Hepatocyte (in vitro differentiated cells): ENCODE measurements around the gene TOP3A. TPM values are rescaled to one million over a fixed set of nuclear protein-coding genes. Genes with fewer than 3 reads are reported as not detected.
"Not testable (repeated sequence)": the region's sequence is repeated elsewhere in the genome, so short reads cannot be mapped to it uniquely, and the experiment has no call there.

Experiments
- DNase-seq: peaks from one replicate; pipeline ENCODE4 v3.0.0-alpha.2; 2016; ENCODE audit warnings: low spot score
- H2AFZ ChIP-seq: fragments of 200-600 bp; sonication (generic); 2 replicates; pipeline ENCODE4 v1.6.0; 2016; ENCODE audit warnings: antibody characterized with exemption, mild to moderate bottlenecking
- H3K27ac ChIP-seq: fragments of 200-600 bp; sonication (generic); 2 replicates; pipeline ENCODE4 v1.5.1; 2016; ENCODE audit warnings: mild to moderate bottlenecking
- H3K27me3 ChIP-seq: fragments of 200-600 bp; sonication (generic); 2 replicates; pipeline ENCODE4 v1.6.1; 2016
- H3K36me3 ChIP-seq: fragments of 200-600 bp; sonication (generic); replicated peaks from 2 replicates; pipeline ENCODE4 v1.5.1; 2016; ENCODE audit warnings: low read depth; ENCODE audit not compliant: insufficient read depth
- H3K4me1 ChIP-seq: fragments of 200-600 bp; sonication (generic); 2 replicates; pipeline ENCODE4 v1.5.1; 2016; ENCODE audit warnings: mild to moderate bottlenecking, moderate library complexity; ENCODE audit not compliant: insufficient read depth
- H3K4me2 ChIP-seq: fragments of 200-600 bp; sonication (generic); 2 replicates; pipeline ENCODE4 v1.6.0; 2016
- H3K4me3 ChIP-seq: fragments of 200-600 bp; sonication (generic); 2 replicates; pipeline ENCODE4 v1.5.1; 2016; ENCODE audit warnings: mild to moderate bottlenecking
- H3K79me2 ChIP-seq: fragments of 200-600 bp; sonication (generic); 2 replicates; pipeline ENCODE4 v1.6.0; 2017; ENCODE audit warnings: mild to moderate bottlenecking
- H3K9me2 ChIP-seq: fragments of 200-600 bp; sonication (generic); replicated peaks from 2 replicates; pipeline ENCODE4 v1.6.0; 2017; ENCODE audit warnings: mild to moderate bottlenecking; ENCODE audit not compliant: insufficient read depth
- H3K9me3 ChIP-seq: fragments of 200-600 bp; sonication (generic); 2 replicates; pipeline ENCODE4 v1.5.1; 2016; ENCODE audit warnings: low read depth, mild to moderate bottlenecking
- H4K20me1 ChIP-seq: fragments of 200-600 bp; sonication (generic); 2 replicates; pipeline ENCODE4 v1.6.0; 2016; ENCODE audit warnings: mild to moderate bottlenecking; ENCODE audit not compliant: insufficient read depth, poor library complexity, severe bottlenecking
- EZH2 ChIP-seq: fragments of 200-600 bp; sonication (generic); IDR thresholded peaks from 2 replicates; pipeline ENCODE4 v1.6.1; 2016; ENCODE audit warnings: antibody characterized with exemption, mild to moderate bottlenecking, borderline replicate concordance
- EZH2phosphoT487 ChIP-seq: fragments of 200-600 bp; sonication (generic); IDR thresholded peaks from one replicate; pipeline ENCODE4 v1.6.1; 2018; ENCODE audit warnings: antibody characterized with exemption, mild to moderate bottlenecking, low read depth, moderate library complexity; ENCODE audit not compliant: unreplicated experiment, severe bottlenecking
- WGBS: methylation state at CpG from one replicate; pipeline ENCODE4 v1.1.6; 2016; ENCODE audit warnings: low lambda C conversion rate; ENCODE audit errors: missing lambda C conversion rate; 5-methylcytosine and 5-hydroxymethylcytosine counted together
- polyA plus RNA-seq: library from polyadenylated mRNA; unstranded; fragments of >200 nt; fragmentation: Nextera tagmentation; extraction: Ambion mirVana; gene quantifications from 2 replicates; pipeline ENCODE4 v1.2.1, GENCODE V29; 2016
- total RNA-seq: library from RNA; depleted of rRNA; stranded (reverse); fragments of >200 nt; gene quantifications from 2 replicates; pipeline ENCODE4 v1.2.3, GENCODE V29; 2014
- TF ChIP-seq, protein P1 (sequence below): fragments of 200-600 bp; sonication (generic); IDR thresholded peaks from 2 replicates; pipeline ENCODE4 v1.5.1; 2016; ENCODE audit warnings: antibody characterized with exemption, mild to moderate bottlenecking; ENCODE audit not compliant: poor library complexity

The TOP3A gene
- total and polyA plus RNA-seq, 2 experiments from 2014 or later: 15.5 to 24.3 TPM

DNA sequence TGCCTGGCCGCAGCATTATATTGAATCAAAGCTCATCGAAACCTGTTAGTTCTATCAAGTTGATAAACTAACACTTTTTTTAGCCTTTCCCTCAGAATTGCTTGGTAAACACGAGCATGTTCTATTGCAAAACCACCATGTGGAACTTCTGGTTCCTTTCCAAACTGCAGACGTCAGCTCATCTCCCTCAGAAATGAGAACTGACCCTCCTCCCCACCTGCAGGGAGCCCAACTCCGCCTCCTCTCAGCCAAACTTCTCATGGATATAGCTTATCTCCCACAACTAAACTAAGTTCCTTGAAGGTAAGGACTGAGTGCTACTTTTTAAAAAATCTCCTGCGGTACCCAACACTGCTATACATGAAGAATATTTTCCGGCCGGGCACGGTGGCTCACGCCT is 41.8 kb upstream of the TOP3A start:
- 91% methylated on average over 10 of the region's 10 CpGs for WGBS
- no peaks in the 10 kb centered on the region for H3K36me3 ChIP-seq
- no peaks in the 10 kb centered on the region for H3K9me3 ChIP-seq
- no peaks in the 10 kb centered on the region for H3K27me3 ChIP-seq
- peaks cover 7% of the 10 kb centered on the region for H3K79me2 ChIP-seq
- TF ChIP-seq EZH2 (no peak), EZH2phosphoT487 (no peak)
- TF ChIP-seq, protein P1, sequence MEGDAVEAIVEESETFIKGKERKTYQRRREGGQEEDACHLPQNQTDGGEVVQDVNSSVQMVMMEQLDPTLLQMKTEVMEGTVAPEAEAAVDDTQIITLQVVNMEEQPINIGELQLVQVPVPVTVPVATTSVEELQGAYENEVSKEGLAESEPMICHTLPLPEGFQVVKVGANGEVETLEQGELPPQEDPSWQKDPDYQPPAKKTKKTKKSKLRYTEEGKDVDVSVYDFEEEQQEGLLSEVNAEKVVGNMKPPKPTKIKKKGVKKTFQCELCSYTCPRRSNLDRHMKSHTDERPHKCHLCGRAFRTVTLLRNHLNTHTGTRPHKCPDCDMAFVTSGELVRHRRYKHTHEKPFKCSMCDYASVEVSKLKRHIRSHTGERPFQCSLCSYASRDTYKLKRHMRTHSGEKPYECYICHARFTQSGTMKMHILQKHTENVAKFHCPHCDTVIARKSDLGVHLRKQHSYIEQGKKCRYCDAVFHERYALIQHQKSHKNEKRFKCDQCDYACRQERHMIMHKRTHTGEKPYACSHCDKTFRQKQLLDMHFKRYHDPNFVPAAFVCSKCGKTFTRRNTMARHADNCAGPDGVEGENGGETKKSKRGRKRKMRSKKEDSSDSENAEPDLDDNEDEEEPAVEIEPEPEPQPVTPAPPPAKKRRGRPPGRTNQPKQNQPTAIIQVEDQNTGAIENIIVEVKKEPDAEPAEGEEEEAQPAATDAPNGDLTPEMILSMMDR: no peak
- no peak overlapping the region for H3K27ac ChIP-seq
- H3K4me1 ChIP-seq: peaks cover 4% of the 10 kb centered on the region
- H4K20me1 ChIP-seq: no peaks in the 10 kb centered on the region
- no peak overlapping the region for H3K4me3 ChIP-seq
- DNase-seq: peak; percentile 30
- H3K4me2 ChIP-seq: no peak overlapping the region
- no peak overlapping the region for H2AFZ ChIP-seq
- H3K9me2 ChIP-seq: no peaks in the 10 kb centered on the region

DNA sequence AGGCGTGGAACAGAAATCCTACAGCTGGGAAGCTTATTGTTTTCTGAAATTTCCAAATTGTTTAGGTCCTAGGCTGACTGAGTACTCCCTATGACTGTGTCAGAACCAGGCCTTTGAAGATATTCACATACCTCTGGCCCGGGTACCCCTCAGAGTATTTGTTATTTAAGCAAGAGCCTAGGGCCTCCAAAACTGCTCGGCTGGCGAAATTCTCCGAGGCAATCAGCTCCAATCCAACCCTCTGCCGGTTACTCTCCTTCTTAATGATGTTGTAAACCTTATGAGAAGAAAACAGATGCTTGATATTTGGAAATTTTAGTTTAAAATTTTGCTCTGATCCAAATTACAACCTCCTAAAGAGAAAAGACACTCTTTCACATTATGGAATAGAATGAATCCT is 38.7 kb upstream of the TOP3A start:
- H4K20me1 ChIP-seq: no peaks in the 10 kb centered on the region
- no peak overlapping the region for H3K4me2 ChIP-seq
- peaks cover 4% of the 10 kb centered on the region for H3K4me1 ChIP-seq
- no peaks in the 10 kb centered on the region for H3K9me2 ChIP-seq
- WGBS: 94% methylated on average over 6 of the region's 6 CpGs
- H2AFZ ChIP-seq: no peak overlapping the region
- TF ChIP-seq EZH2 (no peak), EZH2phosphoT487 (no peak)
- TF ChIP-seq, protein P1: no peak
- no peaks in the 10 kb centered on the region for H3K27me3 ChIP-seq
- no peak overlapping the region for H3K4me3 ChIP-seq
- H3K9me3 ChIP-seq: no peaks in the 10 kb centered on the region
- no peaks in the 10 kb centered on the region for H3K36me3 ChIP-seq
- H3K79me2 ChIP-seq: no peaks in the 10 kb centered on the region
- no peak for DNase-seq
- H3K27ac ChIP-seq: no peak overlapping the region

- Histone ChIP-seq H2AFZ (no peak overlapping the region), H3K9me3 (no peaks in the 10 kb centered on the region), H3K4me2 (no peak overlapping the region), H3K36me3 (no peaks in the 10 kb centered on the region), H3K27me3 (no peaks in the 10 kb centered on the region), H3K27ac (no peak overlapping the region), H3K79me2 (no peaks in the 10 kb centered on the region), H3K4me3 (no peak overlapping the region), H3K4me1 (no peaks in the 10 kb centered on the region), H3K9me2 (no peaks in the 10 kb centered on the region), H4K20me1 (no peaks in the 10 kb centered on the region)
- DNase-seq: no peak
- WGBS: 95% methylated on average over 5 of the region's 5 CpGs
- TF ChIP-seq EZH2phosphoT487: no peak
Observed at GRCh38 chr17:18344021-18344420, 29.2 kb upstream of the TOP3A start.

DNA sequence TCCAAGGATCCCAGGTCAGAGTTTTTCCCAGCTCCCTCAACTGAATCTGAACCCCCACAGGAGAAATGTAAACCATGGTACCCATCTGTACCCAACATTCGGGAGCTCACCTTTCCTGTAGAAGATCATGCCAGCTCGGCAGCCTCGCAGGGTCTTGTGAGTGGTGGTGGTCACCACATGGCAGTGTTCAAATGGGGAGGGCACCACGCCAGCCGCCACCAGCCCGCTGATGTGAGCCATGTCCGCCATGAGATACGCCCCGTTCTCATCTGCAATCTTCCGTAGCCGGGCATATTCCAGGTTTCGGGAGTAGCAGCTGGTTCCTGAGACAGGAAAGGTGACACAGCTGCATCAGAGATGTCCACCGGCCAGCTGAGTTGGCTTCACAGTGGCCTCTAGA is 25.1 kb upstream of the TOP3A start:
- Histone ChIP-seq H3K4me3 (no peak overlapping the region), H3K9me2 (no peaks in the 10 kb centered on the region), H3K36me3 (no peaks in the 10 kb centered on the region), H3K79me2 (no peaks in the 10 kb centered on the region), H3K27ac (no peak overlapping the region), H3K9me3 (no peaks in the 10 kb centered on the region), H4K20me1 (no peaks in the 10 kb centered on the region), H3K4me1 (no peaks in the 10 kb centered on the region), H3K27me3 (no peaks in the 10 kb centered on the region), H2AFZ (no peak overlapping the region), H3K4me2 (no peak overlapping the region)
- TF ChIP-seq EZH2 (no peak), EZH2phosphoT487 (no peak)
- TF ChIP-seq, protein P1: no peak
- DNase-seq: no peak
- over 99% methylated on average over 13 of the region's 13 CpGs for WGBS

- H3K36me3 ChIP-seq, H3K27me3 ChIP-seq, H3K79me2 ChIP-seq, H3K4me1 ChIP-seq, H2AFZ ChIP-seq, H3K9me2 ChIP-seq, DNase-seq, H4K20me1 ChIP-seq, H3K27ac ChIP-seq, H3K4me2 ChIP-seq, H3K4me3 ChIP-seq, H3K9me3 ChIP-seq: not testable (repeated sequence)
- 98% methylated on average over 8 of the region's 25 CpGs for WGBS
Observed at GRCh38 chr17:18338158-18338557, 23.4 kb upstream of the TOP3A start.
